Fibroblast of skin of abdomen (primary cell): ENCODE data around the gene SEPTIN1. TPM values are rescaled to one million over a fixed set of nuclear protein-coding genes. Genes with fewer than 3 reads are reported as not detected.

Experiments
- DNase-seq: peaks from one replicate; pipeline ENCODE4 v3.0.0-alpha.2; 2013
- polyA plus RNA-seq, 2 experiments: library from polyadenylated mRNA; unstranded; fragments of 120-200 nt; gene quantifications; one replicate each; pipeline ENCODE4 v1.2.1, GENCODE V29; 2013; ENCODE audit not compliant: insufficient read length in 2 of 2

The SEPTIN1 gene
- 2.6 TPM for polyA plus RNA-seq (2013, experiment 1 of 2; ENCODE audit: insufficient read length)
- polyA plus RNA-seq (2013, experiment 2 of 2; ENCODE audit: insufficient read length) = 1.9 TPM

- no peak for DNase-seq
Observed at GRCh38 chr16:30382111-30382881, at the start of gene SEPTIN1. Gene SEPTIN1, minus strand, starts transcription at chr16:30382561. Its CDS starts 19 bp downstream, at chr16:30382542.

- DNase-seq = peak; percentile 16
Observed at GRCh38 chr16:30430428-30430970, 48.1 kb upstream of the SEPTIN1 start.

- peak; percentile 98 for DNase-seq
Observed at GRCh38 chr16:30429678-30430427, 47.5 kb upstream of the SEPTIN1 start, which contains the start of gene DCTPP1. Gene DCTPP1, minus strand, starts transcription at chr16:30430030. Its CDS starts 50 bp downstream, at chr16:30429980.

GRCh38 chr16:30429418-30429677 is 47.0 kb upstream of the SEPTIN1 start:
- DNase-seq = no peak

- no peak for DNase-seq
Observed at GRCh38 chr16:30428055-30428454, 45.7 kb upstream of the SEPTIN1 start.

- DNase-seq = no peak
Observed at GRCh38 chr16:30421010-30421409, 38.6 kb upstream of the SEPTIN1 start.

- no peak for DNase-seq
Observed at GRCh38 chr16:30418350-30419181, 36.2 kb upstream of the SEPTIN1 start.

- DNase-seq = peak; percentile 87
Observed at GRCh38 chr16:30417529-30418349, 35.4 kb upstream of the SEPTIN1 start.

GRCh38 chr16:30416624-30417528 is 34.5 kb upstream of the SEPTIN1 start:
- no peak for DNase-seq

- DNase-seq = no peak
Observed at GRCh38 chr16:30416047-30416603, 33.8 kb upstream of the SEPTIN1 start.

GRCh38 chr16:30414159-30414558 is 31.8 kb upstream of the SEPTIN1 start:
- DNase-seq = no peak

- no peak for DNase-seq
Observed at GRCh38 chr16:30413112-30413806, 30.9 kb upstream of the SEPTIN1 start.

GRCh38 chr16:30409125-30410060 is 27.0 kb upstream of the SEPTIN1 start:
- peak; percentile 83 for DNase-seq

- no peak for DNase-seq
Observed at GRCh38 chr16:30407804-30408534, 25.6 kb upstream of the SEPTIN1 start.

GRCh38 chr16:30407102-30407803 is 24.9 kb upstream of the SEPTIN1 start, which contains the start of gene ZNF771:
Gene ZNF771, plus strand, starts transcription at chr16:30407606. Its CDS starts 448 bp downstream, at chr16:30408054.
- peak; percentile 86 for DNase-seq

GRCh38 chr16:30406795-30407101 is 24.4 kb upstream of the SEPTIN1 start:
- no peak for DNase-seq
